GM13976 (cell line): ENCODE measurements around the gene ADH1B.

ENCODE experiments used
- DNase-seq: peaks from one replicate; pipeline ENCODE4 v3.0.0; 2012; ENCODE audit warnings: low spot score
- in situ Hi-C: fragments of 300-500 bp; cut with MboI; formaldehyde crosslinking; loops from one replicate; pipeline ENCODE4 v1.12.0; 2022; ENCODE audit warnings: low sequenced_read_pairs, mixed read lengths, inconsistent platforms; ENCODE audit not compliant: unreplicated experiment
- TF ChIP-seq, protein P1 (sequence below): IDR thresholded peaks from 2 replicates; pipeline ENCODE4 v1.5.1; 2012; ENCODE audit warnings: borderline replicate concordance, mild to moderate bottlenecking; ENCODE audit not compliant: insufficient read depth; ENCODE audit errors: extremely low read depth, missing control alignments, control extremely low read depth

The ADH1B gene

DNA sequence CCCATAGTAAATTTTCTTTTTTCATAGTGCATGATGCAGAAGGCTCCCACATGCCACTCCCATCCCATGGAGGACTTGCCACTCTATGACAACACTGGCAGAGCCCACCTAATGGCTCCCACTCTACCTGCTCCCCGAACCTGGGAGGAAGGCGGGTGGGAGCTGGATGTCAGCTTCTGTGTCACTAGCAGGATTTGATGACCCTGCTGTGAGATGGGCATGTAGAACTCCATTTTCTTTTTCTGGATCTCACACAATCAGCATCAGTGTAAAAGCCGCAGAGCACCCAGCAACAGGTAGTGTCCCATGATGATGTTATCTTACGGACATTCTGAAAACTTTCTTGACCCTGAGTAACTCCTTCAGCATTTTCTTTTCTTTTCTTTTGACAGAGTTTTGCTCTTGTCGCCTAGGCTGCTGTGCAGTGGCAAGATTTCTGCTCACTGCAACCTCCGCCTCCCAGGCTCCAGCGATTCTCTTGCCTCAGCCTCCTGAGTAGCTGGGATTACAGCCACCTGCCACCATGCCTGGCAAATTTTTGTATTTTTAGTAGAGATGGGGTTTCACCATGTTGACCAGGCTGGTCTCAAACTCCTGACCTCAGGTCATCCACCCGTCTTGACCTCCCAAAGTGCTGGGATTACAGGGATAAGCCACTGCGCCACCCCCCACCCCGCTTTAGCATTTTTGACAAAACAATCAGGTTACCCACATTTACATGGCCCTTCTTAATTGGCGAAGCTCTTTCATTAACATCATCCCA is 15.4 kb downstream of the ADH1B start:
- in situ Hi-C loops, result no loop called here
- no peak for DNase-seq
- TF ChIP-seq, protein P1, sequence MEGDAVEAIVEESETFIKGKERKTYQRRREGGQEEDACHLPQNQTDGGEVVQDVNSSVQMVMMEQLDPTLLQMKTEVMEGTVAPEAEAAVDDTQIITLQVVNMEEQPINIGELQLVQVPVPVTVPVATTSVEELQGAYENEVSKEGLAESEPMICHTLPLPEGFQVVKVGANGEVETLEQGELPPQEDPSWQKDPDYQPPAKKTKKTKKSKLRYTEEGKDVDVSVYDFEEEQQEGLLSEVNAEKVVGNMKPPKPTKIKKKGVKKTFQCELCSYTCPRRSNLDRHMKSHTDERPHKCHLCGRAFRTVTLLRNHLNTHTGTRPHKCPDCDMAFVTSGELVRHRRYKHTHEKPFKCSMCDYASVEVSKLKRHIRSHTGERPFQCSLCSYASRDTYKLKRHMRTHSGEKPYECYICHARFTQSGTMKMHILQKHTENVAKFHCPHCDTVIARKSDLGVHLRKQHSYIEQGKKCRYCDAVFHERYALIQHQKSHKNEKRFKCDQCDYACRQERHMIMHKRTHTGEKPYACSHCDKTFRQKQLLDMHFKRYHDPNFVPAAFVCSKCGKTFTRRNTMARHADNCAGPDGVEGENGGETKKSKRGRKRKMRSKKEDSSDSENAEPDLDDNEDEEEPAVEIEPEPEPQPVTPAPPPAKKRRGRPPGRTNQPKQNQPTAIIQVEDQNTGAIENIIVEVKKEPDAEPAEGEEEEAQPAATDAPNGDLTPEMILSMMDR, result no peak

DNA sequence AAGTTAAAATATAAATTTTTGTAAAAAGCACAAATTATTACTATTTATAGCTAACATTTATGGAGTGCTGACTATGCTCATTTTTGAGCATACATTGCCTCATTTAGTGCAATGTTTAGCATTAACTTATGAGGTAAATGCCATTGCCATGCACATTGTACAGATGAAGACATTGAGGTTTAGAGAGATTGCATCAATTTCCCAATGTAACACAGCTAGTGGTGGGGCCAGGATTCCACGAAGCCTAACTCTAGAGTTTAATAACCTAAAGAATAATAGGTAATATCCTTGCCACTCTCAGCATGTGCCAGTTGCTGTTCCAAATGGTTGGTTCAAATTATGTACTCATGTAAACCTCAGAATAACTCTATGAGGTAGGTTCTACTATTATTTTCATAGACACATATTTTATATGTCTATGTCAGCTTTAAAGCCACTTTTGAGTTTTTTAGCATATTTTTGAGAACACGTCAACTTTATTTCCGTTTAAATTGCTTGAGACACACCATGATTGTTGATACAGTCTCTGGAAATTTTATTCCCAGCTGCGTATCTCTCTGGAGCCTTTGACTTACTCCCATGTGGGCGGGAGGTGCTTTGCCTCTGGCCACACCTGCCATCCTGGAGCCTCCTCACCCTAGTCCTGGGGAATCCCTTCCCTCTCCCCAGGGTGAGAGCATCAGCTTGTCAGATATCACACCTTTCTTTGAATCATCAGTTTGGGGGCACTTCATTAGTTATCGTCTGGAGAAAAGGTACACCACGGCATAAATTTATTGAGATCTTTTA is 19.6 kb downstream of the ADH1B start:
- TF ChIP-seq, protein P1, result no peak
- in situ Hi-C loops, result no loop called here
- no peak for DNase-seq

DNA sequence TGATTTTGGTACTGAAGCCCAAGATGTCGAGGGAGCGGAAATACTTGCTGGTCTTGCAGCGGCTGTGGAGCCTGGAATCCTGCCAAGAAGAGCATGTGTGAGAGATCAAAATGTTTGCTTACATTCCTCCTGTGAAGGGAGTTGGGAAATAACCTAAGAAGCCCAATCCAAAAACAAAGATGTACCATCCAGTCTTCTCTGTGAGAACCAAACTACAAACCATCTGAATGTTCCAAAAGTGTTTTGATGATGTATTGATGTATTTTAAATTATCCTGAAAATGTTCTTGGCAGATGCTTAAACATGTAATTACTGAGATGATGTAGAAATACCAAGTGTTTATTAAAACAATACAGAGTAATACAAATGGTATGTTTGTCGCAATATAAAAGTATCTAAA is 20.3 kb downstream of the ADH1B start:
- no peak for DNase-seq
- in situ Hi-C loops, result no loop called here
- TF ChIP-seq, protein P1, result no peak

DNA sequence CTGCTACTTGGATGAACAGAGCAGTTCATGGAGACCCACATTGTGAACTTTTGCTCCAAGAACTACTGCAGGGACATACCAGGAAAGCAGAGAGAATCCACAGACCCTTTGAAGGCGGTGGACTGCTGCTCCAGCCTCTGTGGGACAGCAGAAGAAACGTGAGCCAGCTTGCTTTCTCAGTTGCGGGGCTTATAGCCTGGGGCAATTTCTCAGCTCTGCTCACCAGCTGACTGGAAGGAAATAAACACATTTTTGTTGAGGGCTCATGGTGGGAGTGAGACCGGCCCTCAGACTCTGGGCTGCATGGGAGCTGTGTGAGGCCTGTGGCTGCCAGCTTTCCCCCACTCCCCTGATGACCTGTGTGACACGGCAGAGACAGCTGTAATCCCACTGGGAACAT is 27.8 kb downstream of the ADH1B start:
- TF ChIP-seq, protein P1, result no peak
- in situ Hi-C loops, result no loop called here
- no peak for DNase-seq

DNA sequence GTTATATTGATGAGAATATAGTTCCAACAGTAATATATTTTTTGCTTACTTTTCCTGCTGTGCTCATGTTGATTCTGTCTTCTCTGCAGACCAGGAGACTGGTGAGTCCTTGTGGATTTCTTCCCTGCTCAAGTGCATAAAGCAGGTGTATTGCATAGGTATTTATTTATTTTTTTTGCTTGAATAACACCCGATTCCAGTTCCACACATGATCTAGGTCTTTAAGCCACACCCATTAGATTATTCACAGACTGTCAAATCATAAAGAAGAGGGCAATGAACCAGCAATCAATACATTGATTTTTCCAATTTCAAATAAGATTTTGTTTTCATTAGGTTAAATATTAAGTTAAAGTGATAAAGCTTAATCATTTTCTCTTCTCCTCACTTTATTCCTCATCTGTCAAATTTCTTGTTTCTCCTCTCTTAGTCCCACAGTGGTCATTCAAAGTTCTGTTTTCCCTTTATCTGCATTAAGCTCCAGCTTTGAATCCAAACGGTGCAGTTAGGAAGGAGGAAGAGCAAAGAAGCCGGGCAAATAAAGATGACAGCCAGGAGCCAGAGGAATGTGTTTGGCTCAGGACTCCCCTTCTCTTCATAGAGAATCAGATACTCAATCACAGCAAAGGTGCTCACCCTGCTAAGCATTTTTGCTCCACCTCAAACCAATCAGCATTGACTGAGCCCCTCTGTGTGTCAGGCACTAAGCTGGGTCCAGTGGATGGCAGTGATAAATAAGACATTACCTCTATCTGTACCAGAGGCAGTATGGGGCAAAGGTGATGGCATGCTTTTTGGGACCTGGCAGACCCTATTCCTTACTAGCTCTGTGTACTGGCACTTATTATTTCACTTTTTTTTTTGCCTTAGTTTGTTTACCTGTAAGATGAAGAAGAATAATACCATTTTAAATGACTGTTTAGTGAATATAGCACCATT is 30.1 kb downstream of the ADH1B start, which contains the start of gene ADH1A:
Gene ADH1A, minus strand, starts transcription at position 138 of the 939 bp plus-strand sequence. Its CDS starts 71 bp downstream, at position 67.
- in situ Hi-C loops, result no loop called here
- TF ChIP-seq, protein P1, result no peak

DNA sequence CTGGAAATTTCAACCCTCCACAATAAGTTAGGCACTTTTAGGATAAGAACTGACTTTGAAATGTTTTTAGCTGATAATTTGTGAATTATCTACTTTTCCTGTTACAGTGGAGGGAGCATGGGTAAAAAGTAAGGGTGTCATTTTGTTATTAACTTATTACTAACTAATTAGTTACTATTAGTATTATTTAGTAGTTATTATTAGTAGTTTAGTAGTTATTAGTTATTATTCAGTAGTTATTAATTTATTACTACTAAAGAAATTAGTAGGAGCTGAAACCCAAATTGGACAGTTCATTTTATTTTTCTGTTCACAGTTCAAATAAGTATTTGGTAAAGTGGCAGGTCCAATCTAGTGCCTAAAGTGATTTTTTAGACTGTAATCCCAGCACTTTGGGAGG is 35.8 kb downstream of the ADH1B start:
- in situ Hi-C loops, result no loop called here
- TF ChIP-seq, protein P1, result no peak
- no peak for DNase-seq

More for the DNA sequence above, 30.1 kb downstream of the ADH1B start, which contains the start of gene ADH1A:
- DNase-seq, result no peak
